G401 (cell line): Measurements from ENCODE around the gene MAJIN. TPM values are rescaled to one million over a fixed set of nuclear protein-coding genes. Genes with fewer than 3 reads are reported as not detected.

Experiments used
- DNase-seq: peaks from one replicate; pipeline ENCODE4 v3.0.0-alpha.2; 2015; ENCODE audit warnings: low spot score
- in situ Hi-C: cut with HindIII; loops from 2 replicates; pipeline ENCODE4 v1.10.0; 2016; ENCODE audit warnings: low sequenced_read_pairs, mixed read lengths
- total RNA-seq: library from RNA; depleted of rRNA; stranded (reverse); fragments of >200 nt; shearing (Covaris generic); gene quantifications from 2 replicates; pipeline ENCODE4 v1.2.3, GENCODE V29; 2014

The MAJIN gene
- total RNA-seq, 1 experiment from 2014 or later: not detected

DNA sequence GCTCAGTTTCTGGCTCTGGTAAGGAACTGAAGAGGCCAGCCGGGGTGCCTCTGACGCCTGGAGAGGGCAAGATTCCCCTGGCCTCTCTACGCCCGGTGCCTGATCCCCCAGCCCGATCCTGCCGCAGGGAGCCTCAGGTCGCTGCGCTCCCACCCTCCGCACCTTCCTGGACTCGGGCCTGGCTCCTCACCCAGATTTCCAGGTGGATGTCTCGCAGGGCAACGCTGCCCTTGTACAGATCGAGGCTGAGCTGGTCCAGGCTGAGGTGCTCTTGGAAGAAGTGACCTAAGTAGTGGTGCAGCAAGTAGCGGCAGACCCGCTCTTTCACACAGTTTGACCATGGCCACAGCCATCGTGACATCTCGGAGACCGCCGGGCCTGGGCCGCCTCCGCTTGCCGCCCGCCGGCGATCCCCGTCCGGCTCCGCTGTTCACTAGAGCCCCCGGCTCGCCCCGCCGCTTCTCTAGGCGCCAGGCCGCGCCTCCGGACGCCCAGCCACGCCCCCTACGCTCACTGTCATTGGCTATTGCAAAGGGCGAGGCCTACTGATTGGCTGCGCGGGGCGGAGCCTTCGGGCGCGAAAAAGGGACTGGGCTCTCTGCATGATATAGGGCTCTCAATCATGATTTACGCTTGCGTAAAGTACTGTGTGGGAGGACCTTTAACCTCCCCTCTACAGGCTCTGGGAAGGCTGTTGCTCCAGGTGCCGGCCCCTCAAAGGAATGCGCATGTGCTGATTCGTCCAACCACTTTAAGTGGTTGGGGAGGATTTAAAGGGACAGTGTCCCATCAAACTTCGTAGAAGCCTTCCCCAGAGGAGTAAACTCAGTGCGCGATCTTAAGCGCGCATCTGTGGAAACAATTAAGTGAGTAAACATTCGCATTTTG is 54.9 kb downstream of the MAJIN start, which contains the start of gene ATG2A:
Gene ATG2A (minus strand): TSS at position 435 of the 888 bp plus-strand sequence. CDS start 74 bp downstream, at position 361.
- peak; percentile 100 for DNase-seq
- in situ Hi-C loops: no loop called here

GRCh38 chr11:64916040-64916774 is 55.7 kb downstream of the MAJIN start:
- in situ Hi-C loops: no loop called here
- no peak for DNase-seq

DNA sequence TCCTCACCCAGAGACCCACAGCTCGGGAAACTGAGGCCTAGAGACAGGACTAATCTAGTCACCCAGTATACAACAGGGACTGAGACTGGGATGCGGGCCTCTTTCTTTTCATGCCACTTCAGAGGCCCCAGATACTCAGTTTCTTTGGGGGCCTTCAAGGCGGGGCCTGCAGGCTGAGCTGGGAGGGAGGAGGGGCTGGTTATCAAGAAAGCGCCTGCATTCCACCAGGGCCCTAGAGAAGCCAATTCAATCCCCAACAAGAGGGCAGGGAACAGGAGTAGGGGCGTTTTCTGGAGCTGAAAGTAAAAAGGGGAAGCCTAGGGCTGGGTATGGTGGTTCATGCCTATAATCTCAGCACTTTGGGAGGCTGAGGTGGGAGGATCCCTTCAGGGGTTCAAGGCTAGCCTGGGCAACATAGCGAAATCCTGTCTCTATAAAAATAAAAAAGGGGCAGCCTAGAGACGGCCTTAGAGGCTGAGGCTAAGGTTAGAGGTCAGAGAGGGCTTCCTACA is 56.5 kb downstream of the MAJIN start:
- no peak for DNase-seq
- in situ Hi-C loops: no loop called here

GRCh38 chr11:64914123-64914522 is 57.8 kb downstream of the MAJIN start:
- DNase-seq: no peak
- in situ Hi-C loops: no loop called here

- DNase-seq: no peak
- in situ Hi-C loops: no loop called here
These were observed 58.7 kb downstream of the MAJIN start for GRCh38 chr11:64913171-64913727.

GRCh38 chr11:64911689-64912088 is 60.2 kb downstream of the MAJIN start:
- no peak for DNase-seq
- in situ Hi-C loops: no loop called here

DNA sequence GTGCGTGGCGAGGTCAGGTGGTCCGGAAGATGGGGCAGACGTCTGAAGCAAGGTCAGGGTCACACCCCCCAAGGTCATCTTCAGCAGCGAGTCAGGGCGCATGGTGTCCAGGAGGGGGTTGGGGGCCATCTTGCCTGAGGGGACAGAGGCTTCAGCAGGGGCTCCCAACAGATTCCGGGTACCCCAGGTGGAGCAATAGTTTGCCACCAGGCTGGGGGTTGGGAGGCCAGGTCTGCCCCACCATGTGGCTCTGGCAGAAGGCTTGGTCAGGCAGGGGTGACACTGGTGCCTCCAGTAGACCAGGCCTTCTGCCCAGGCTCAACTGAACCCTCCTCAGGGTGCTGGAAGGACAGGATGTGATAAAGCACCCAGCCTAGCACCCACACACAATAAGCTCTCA is 60.8 kb downstream of the MAJIN start:
- no peak for DNase-seq
- in situ Hi-C loops: no loop called here

GRCh38 chr11:64910451-64911093 is 61.3 kb downstream of the MAJIN start:
- no peak for DNase-seq
- in situ Hi-C loops: no loop called here

DNA sequence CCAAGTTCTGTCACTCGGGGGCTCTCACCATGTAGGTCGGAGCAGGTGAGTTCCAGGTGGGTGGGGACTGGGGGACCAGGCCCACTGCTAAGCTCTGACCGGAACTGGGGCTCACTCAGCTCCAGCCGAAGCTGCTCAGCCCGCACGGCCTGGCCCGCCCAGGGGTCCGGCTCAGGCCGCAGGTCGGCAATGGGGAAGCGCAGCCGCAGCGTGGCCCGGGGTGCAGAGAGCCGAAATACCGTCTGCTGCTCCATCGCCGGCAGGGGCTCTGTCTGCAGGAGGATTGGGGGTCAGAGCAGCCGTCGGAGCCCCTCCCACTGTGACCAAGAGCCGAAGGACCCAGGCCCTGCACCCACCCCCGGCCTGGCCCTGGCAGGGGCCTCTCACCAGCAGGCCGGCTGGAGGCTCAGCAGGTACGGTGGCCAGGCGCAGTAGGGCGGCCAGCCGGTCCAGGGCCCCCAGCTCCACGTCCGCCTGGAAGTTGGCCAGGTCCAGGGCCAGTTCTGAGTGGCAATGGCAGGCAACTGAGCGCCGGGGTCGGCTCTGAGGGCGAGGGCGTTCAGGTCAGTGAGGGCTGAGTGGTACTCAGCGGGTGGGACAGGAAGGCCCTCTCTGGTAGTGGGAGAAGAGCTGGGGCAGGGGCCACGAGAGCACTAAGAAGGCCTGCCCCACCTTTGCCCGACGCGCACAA is 62.1 kb downstream of the MAJIN start:
- no peak for DNase-seq
- in situ Hi-C loops: no loop called here

DNA sequence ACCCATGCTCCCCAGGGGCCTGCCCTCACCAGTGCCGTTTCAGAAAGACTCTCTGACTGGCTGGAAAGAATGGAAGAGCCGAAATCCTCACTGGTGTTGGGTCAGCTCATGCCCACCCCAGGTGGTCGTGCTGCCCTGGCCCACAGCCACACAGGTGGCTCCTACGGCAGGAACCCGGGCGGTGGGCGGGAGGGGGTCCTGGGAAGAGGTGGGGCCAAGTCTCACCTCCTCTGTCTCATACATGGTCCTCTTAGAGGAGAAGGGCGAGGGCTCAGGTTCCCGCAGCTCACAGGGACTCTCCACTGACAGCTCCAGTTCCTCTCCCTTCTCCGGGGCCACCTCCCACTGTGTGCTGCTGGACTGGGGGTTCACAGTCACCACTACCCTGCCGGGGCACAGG is 63.1 kb downstream of the MAJIN start:
- in situ Hi-C loops: no loop called here
- no peak for DNase-seq

- DNase-seq: no peak
- in situ Hi-C loops: no loop called here
These were observed 65.6 kb downstream of the MAJIN start for GRCh38 chr11:64906314-64906635.

DNA sequence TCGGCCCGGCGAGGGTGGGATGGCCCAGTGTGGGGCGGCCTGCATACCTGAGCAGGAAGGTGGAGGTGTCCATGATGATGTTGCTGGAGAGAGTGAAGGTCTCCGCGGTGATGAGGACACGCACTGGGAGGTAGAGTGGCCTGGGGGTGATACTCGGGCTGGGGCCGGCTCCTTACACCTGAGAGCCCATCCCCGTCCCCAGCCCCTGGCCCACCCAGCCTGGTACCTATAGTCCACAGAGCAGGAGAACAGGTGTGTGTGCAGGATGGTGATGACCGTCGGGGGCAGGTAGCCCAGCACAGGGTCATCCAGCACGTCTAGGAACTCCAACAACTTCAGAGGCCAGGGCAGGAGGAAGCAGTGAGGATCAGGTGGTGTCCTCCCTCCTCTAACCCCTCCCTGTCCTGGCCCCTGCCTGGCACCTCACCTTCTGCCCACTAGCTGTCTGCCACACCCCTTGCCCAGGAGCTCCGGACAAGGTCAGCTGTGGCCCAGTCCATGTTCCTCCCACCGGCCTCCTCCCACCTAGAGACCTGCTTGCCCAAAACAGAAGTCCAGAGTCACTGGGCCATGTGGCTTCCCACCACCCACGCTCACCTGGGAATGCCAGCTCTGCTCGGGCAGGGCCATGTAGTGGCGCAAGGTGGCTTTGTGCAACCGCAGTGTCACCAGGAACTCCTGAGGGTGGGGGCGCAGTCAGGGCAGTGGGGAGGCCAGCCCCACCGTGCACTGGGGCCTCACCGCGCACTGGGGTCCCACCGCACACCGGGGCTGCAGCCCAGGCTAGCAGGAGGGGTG is 66.2 kb downstream of the MAJIN start:
- in situ Hi-C loops: no loop called here
- DNase-seq: no peak

GRCh38 chr11:64903291-64903833 is 68.5 kb downstream of the MAJIN start:
- no peak for DNase-seq
- in situ Hi-C loops: no loop called here

- DNase-seq: no peak
- in situ Hi-C loops: no loop called here
These were observed 69.6 kb downstream of the MAJIN start for GRCh38 chr11:64902102-64902900.

- DNase-seq: no peak
- in situ Hi-C loops: no loop called here
These were observed 71.1 kb downstream of the MAJIN start for GRCh38 chr11:64900774-64901173.

GRCh38 chr11:64900263-64900678 is 71.6 kb downstream of the MAJIN start:
- DNase-seq: no peak
- in situ Hi-C loops: no loop called here

DNA sequence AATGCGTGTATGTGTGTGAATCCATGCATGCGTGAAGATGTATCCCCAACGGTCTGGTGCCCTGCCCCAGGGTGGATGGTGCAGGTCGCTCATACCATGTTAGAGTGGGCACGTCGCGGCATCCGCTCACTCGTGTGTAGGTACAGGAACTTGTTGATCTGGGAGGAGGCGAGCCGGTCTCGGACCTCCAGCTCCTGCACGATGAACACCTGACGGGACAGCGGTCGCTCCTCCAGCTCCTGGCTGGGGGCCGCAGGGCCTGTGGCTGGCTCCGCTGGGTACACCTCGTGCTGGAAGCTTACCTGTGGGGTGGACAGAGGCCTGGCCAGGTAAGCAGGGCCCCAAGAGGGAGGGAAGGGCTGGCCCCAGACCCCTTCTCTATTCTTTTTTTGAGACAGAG is 73.4 kb downstream of the MAJIN start:
- in situ Hi-C loops: no loop called here
- DNase-seq: no peak
